SU-DHL-6 (cell line): ENCODE results near the gene PRKCE.

Source experiments
- H2AFZ ChIP-seq: fragments of 200-600 bp; sonication (generic); 2 replicates; pipeline ENCODE4 v1.6.1; 2014; ENCODE audit warnings: low read depth, mild to moderate bottlenecking, moderate library complexity, mixed read lengths, antibody characterized with exemption, low read length; ENCODE audit not compliant: severe bottlenecking
- H3F3A ChIP-seq: fragments of 200-600 bp; shearing (Covaris generic); 2 replicates; pipeline ENCODE4 v1.6.0; 2016; ENCODE audit warnings: antibody characterized with exemption, mild to moderate bottlenecking; ENCODE audit not compliant: insufficient read depth
- H3K27ac ChIP-seq: fragments of 200-600 bp; sonication (generic); 2 replicates; pipeline ENCODE4 v1.5.1; 2016; ENCODE audit warnings: low read depth, mild to moderate bottlenecking, low read length, moderate library complexity, mixed read lengths
- H3K27me3 ChIP-seq: fragments of 200-600 bp; sonication (generic), shearing (Covaris generic); 2 replicates; pipeline ENCODE4 v1.6.0; 2014; ENCODE audit warnings: mild to moderate bottlenecking, low read length
- H3K36me3 ChIP-seq: fragments of 200-600 bp; sonication (generic); 2 replicates; pipeline ENCODE4 v1.6.1; 2014; ENCODE audit warnings: mild to moderate bottlenecking, low read length, mixed read lengths
- H3K4me2 ChIP-seq: fragments of 300-600, 200-600 bp; shearing (Covaris generic), sonication (generic); 2 replicates; pipeline ENCODE4 v1.6.0; 2014; ENCODE audit warnings: low read length, low read depth, mild to moderate bottlenecking; ENCODE audit not compliant: poor library complexity, severe bottlenecking
- H3K4me3 ChIP-seq: fragments of 200-600 bp; sonication (generic); 2 replicates; pipeline ENCODE4 v1.5.1; 2014; ENCODE audit warnings: antibody characterized with exemption, low read length, mild to moderate bottlenecking, mixed read lengths; ENCODE audit not compliant: insufficient read depth, poor library complexity, severe bottlenecking
- H3K79me2 ChIP-seq: fragments of 200-600 bp; sonication (generic); 2 replicates; pipeline ENCODE4 v1.6.1; 2014; ENCODE audit warnings: mild to moderate bottlenecking, low read length, moderate library complexity; ENCODE audit not compliant: insufficient read depth
- H3K9ac ChIP-seq: fragments of 200-600 bp; sonication (generic); 2 replicates; pipeline ENCODE4 v1.7.0; 2014; ENCODE audit warnings: mild to moderate bottlenecking, low read length
- H3K9me2 ChIP-seq: fragments of 200-600 bp; sonication (generic); replicated peaks from 2 replicates; pipeline ENCODE4 v1.6.1; 2014; ENCODE audit warnings: low read length; ENCODE audit not compliant: insufficient read depth
- H3K9me3 ChIP-seq: fragments of 200-600 bp; sonication (generic); 2 replicates; pipeline ENCODE4 v1.6.1; 2014; ENCODE audit warnings: low read length, mixed read lengths; ENCODE audit not compliant: insufficient read depth
- H4K20me1 ChIP-seq: fragments of 200-600 bp; sonication (generic); 2 replicates; pipeline ENCODE4 v1.6.1; 2014; ENCODE audit warnings: low read depth, mild to moderate bottlenecking, antibody characterized with exemption, low read length, moderate library complexity, mixed read lengths
- CTCF ChIP-seq: fragments of 200-600 bp; sonication (generic); IDR thresholded peaks from one replicate; pipeline ENCODE4 v1.5.1; 2017; ENCODE audit warnings: antibody characterized with exemption, mild to moderate bottlenecking, low read length, moderate library complexity; ENCODE audit not compliant: insufficient read depth, poor library complexity, severe bottlenecking
- EZH2phosphoT487 ChIP-seq: fragments of 200-600 bp; sonication (generic), shearing (Covaris generic); conservative IDR thresholded peaks from 2 replicates; pipeline ENCODE4 v1.6.1; 2018; ENCODE audit warnings: mild to moderate bottlenecking, antibody characterized with exemption, low read length, moderate library complexity, mixed read lengths

Gene PRKCE

DNA sequence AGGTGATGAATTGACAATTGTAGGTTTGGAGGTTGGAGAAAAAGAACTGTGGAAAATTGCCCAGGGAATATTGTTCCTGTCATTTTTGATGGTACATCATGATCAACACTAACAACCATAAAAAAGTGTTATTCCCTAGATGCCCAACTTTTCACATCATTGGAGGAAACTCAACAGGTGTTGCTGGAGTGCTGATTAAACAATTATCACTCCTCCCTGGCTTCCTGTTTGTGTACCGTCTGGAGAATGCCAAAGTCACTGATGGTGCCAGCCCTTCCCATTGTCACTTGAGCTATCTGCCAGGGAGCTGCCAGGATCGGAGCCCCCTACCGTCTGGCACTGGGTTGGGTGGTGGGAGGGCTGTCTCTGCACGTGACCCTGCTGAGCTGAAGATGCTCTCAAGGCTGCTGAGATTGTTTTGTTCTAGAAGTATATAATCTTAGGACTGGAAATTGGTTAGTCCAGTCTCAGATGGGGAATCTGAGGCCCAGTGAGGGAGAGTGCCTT is 156.9 kb downstream of the PRKCE start:
- Histone ChIP-seq H3K79me2 (no peaks in the 10 kb centered on the region), H3K9me2 (no peaks in the 10 kb centered on the region), H3K36me3 (no peaks in the 10 kb centered on the region), H3F3A (no peaks in the 10 kb centered on the region), H3K9ac (no peak overlapping the region), H3K27ac (no peak overlapping the region), H4K20me1 (no peaks in the 10 kb centered on the region), H3K4me3 (no peak overlapping the region), H3K27me3 (no peaks in the 10 kb centered on the region), H2AFZ (no peak overlapping the region), H3K9me3 (no peaks in the 10 kb centered on the region), H3K4me2 (no peak overlapping the region)
- TF ChIP-seq EZH2phosphoT487 (no peak), CTCF (no peak)

GRCh38 chr2:45809205-45809604 is 157.7 kb downstream of the PRKCE start:
- Histone ChIP-seq H3K9me2 (no peaks in the 10 kb centered on the region), H3K9me3 (no peaks in the 10 kb centered on the region), H3F3A (no peaks in the 10 kb centered on the region), H3K27ac (no peak overlapping the region), H3K79me2 (no peaks in the 10 kb centered on the region), H3K27me3 (no peaks in the 10 kb centered on the region), H2AFZ (no peak overlapping the region), H3K4me2 (no peak overlapping the region), H4K20me1 (no peaks in the 10 kb centered on the region), H3K36me3 (no peaks in the 10 kb centered on the region), H3K4me3 (no peak overlapping the region), H3K9ac (no peak overlapping the region)
- TF ChIP-seq CTCF (no peak), EZH2phosphoT487 (no peak)

GRCh38 chr2:45812011-45812500 is 160.6 kb downstream of the PRKCE start:
- H3K79me2 ChIP-seq = no peaks in the 10 kb centered on the region
- H3K27ac ChIP-seq = no peak overlapping the region
- no peak overlapping the region for H3K4me3 ChIP-seq
- no peaks in the 10 kb centered on the region for H4K20me1 ChIP-seq
- no peak overlapping the region for H3K4me2 ChIP-seq
- no peaks in the 10 kb centered on the region for H3K36me3 ChIP-seq
- TF ChIP-seq CTCF (no peak), EZH2phosphoT487 (no peak)
- no peaks in the 10 kb centered on the region for H3K27me3 ChIP-seq
- no peak overlapping the region for H2AFZ ChIP-seq
- no peaks in the 10 kb centered on the region for H3F3A ChIP-seq
- no peaks in the 10 kb centered on the region for H3K9me3 ChIP-seq
- H3K9ac ChIP-seq = no peak overlapping the region
- H3K9me2 ChIP-seq = no peaks in the 10 kb centered on the region
